GM10266 (cell line): ENCODE results near the gene MRPL55.

Source experiments
- DNase-seq: peaks from one replicate; pipeline ENCODE4 v3.0.0; 2012; ENCODE audit errors: extremely low spot score
- CTCF ChIP-seq: IDR thresholded peaks from 2 replicates; pipeline ENCODE4 v1.5.1; 2012; ENCODE audit warnings: mild to moderate bottlenecking, low read depth; ENCODE audit not compliant: control insufficient read depth, insufficient read depth; ENCODE audit errors: missing control alignments

MRPL55 gene

GRCh38 chr1:228081578-228082213, 27.4 kb downstream of the MRPL55 start:
- DNase-seq, result no peak
- no peak for TF ChIP-seq CTCF

- DNase-seq, result no peak
- no peak for TF ChIP-seq CTCF
Measured at GRCh38 chr1:228081144-228081543, 28.0 kb downstream of the MRPL55 start.

GRCh38 chr1:228079601-228080263, 29.4 kb downstream of the MRPL55 start:
- no peak for DNase-seq
- TF ChIP-seq CTCF, result no peak

- no peak for DNase-seq
- no peak for TF ChIP-seq CTCF
Measured at GRCh38 chr1:228079013-228079412, 30.1 kb downstream of the MRPL55 start.

GRCh38 chr1:228077565-228078330, 31.4 kb downstream of the MRPL55 start:
- no peak for TF ChIP-seq CTCF

GRCh38 chr1:228076796-228077430, 32.2 kb downstream of the MRPL55 start:
- no peak for TF ChIP-seq CTCF
- DNase-seq, result no peak

More at GRCh38 chr1:228077565-228078330, 31.4 kb downstream of the MRPL55 start:
- no peak for DNase-seq
